ENCODE results near the gene OSER1. TPM values are rescaled to one million over a fixed set of nuclear protein-coding genes. Genes with fewer than 3 reads are reported as not detected.

The OSER1 gene
- total RNA-seq, 5 donors from 2014 or later (not counting 1 experiment from before 2014, with no cell fraction given), result 28.7 to 96.7 (median 35.4) TPM

DNA sequence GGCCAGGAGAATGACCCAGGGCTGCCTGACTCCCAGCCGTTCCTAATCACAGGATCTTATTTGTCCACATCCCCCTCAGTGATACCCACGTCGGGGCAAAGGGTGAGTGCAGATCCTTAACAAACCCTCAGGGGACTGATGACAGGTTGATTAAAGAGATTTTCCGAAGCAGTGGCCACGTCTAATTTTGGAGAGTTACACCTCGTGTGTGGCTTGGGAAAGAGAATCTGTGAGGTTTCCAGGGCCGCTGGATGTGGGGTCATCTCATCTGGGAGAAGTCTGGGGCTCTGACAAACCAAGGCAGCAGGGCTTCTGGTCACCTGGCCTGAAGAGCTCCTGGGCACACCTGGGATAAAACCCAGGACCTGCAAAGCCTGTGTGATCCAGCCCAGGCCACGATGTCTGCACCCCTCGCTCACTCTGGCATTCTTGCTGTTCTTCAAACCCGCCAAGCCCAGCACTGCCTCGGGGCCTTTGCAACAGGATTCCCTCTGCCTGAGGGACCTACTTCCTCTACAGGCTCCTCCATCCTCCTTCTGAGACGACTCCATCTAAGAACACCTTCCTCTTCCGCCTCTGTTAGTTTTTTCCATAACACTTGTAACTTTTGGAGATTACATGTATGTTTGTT lies 28.3 kb downstream of the OSER1 start:
- ChIA-PET CTCF (no interaction called here), POLR2A (interaction anchor here in 1 of 2 donors (0.6 kb wide), 1 partner anchor 319 kb away, joined by 3 read pairs; no protein-coding TSS in a partner anchor)
- Mint-ChIP-seq H3K4me1 (peaks cover 5 to 8% (median 6%) of the 10 kb centered on the region in 3 donors), H3K27ac (no peak overlapping the region), H3K9me3 (no peaks in the 10 kb centered on the region), H3K4me3 (no peak overlapping the region), H3K27me3 (peaks cover 50 to 55% of the 10 kb centered on the region in 2 donors), H3K36me3 (no peaks in the 10 kb centered on the region)
- Histone ChIP-seq H3K4me3 (ENCODE audit: control insufficient read depth in 1 of 2, extremely low read depth in 1 of 2, low read length in 1 of 2) (no peak overlapping the region), H3K9me3 (no peaks in the 10 kb centered on the region), H3K27me3 (replicated peaks in 1 of 2; ENCODE audit: control insufficient read depth in 2 of 2, extremely low read depth in 1 of 2, insufficient read depth in 2 of 2, low read length in 1 of 2) (peaks cover 13 to 60% of the 10 kb centered on the region in 2 experiments), H3K4me1 (ENCODE audit: control insufficient read depth in 1 of 2, extremely low read depth in 1 of 2, insufficient read depth in 2 of 2, low read length in 2 of 2) (peaks cover 0 to 9% of the 10 kb centered on the region in 2 experiments), H3K36me3 (ENCODE audit: control insufficient read depth in 2 of 2, extremely low read depth in 1 of 2, insufficient read depth in 1 of 2, low read length in 1 of 2) (no peaks in the 10 kb centered on the region), H3K27ac (ENCODE audit: low read length) (no peak overlapping the region)
- 58% methylated on average over 8 of the region's 13 CpGs for WGBS (ENCODE audit: insufficient coverage)
- ATAC-seq (replicated peaks in 1 of 4) (no peak), DNase-seq (no peak)

DNA sequence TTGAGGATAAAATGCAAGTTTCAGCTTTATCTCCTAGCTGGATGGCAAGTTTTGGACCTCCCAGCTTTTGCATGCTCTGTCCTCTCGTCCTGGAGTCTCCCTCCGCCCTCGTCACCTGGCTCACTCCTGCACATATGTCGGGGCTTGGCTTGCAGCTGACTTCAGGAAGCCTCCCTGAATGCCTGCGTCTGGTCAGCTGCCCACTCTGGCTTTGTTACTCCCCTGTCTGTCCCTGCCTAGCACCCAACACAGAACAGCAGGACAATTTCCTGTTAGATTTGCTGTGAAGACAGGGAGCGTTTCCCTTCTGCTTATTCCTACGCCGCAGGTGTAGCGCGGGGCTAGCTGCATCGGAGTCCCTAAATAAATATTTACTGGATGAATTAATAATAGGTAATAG lies 29.0 kb downstream of the OSER1 start:
- Histone ChIP-seq H3K4me3 (ENCODE audit: control insufficient read depth in 1 of 2, extremely low read depth in 1 of 2, low read length in 1 of 2) (no peak overlapping the region), H3K4me1 (ENCODE audit: control insufficient read depth in 1 of 2, extremely low read depth in 1 of 2, insufficient read depth in 2 of 2, low read length in 2 of 2) (peaks cover 0 to 3% of the 10 kb centered on the region in 2 experiments), H3K36me3 (ENCODE audit: control insufficient read depth in 2 of 2, extremely low read depth in 1 of 2, insufficient read depth in 1 of 2, low read length in 1 of 2) (no peaks in the 10 kb centered on the region), H3K27ac (ENCODE audit: low read length) (no peak overlapping the region), H3K27me3 (replicated peaks in 1 of 2; ENCODE audit: control insufficient read depth in 2 of 2, extremely low read depth in 1 of 2, insufficient read depth in 2 of 2, low read length in 1 of 2) (peaks cover 12 to 60% of the 10 kb centered on the region in 2 experiments), H3K9me3 (no peaks in the 10 kb centered on the region)
- 74% methylated on average over 5 of the region's 11 CpGs for WGBS (ENCODE audit: insufficient coverage)
- Mint-ChIP-seq H3K9me3 (no peaks in the 10 kb centered on the region), H3K27me3 (peaks cover 47 to 53% of the 10 kb centered on the region in 2 donors), H3K4me1 (peaks cover under 1 to 4% (median 3%) of the 10 kb centered on the region in 3 donors), H3K36me3 (no peaks in the 10 kb centered on the region), H3K27ac (no peak overlapping the region), H3K4me3 (no peak overlapping the region)
- POLR2A ChIA-PET, result no interaction called here
- no peak for DNase-seq
- CTCF ChIA-PET, result no interaction called here
- ATAC-seq (replicated peaks in 1 of 4), result no peak

DNA sequence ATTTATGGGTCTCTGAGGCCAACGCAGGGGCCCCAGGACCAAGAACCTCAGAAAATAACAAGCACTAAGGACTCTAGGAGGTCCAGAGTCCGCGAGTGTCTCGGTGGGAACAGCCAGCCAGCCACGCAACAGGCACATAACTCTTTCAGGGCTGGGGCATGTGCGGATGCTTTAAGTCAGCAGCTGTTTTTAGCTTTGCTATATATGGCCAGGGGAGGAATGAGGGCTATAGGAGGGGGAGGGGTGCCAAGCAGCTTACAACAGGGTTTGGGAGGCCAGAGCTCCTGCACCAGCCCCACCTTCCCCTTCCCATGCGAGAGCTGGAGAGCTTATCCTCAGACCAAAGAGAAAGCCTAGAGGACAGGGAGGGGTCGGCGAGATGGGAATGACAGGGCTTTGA lies 29.8 kb downstream of the OSER1 start:
- ATAC-seq (replicated peaks in 1 of 4) (no peak), DNase-seq (no peak)
- H3K9me3 ChIP-seq, result no peaks in the 10 kb centered on the region
- H3K27me3 Mint-ChIP-seq, result peaks cover 44 to 48% of the 10 kb centered on the region in 2 donors
- H3K4me3 ChIP-seq (ENCODE audit: control insufficient read depth in 1 of 2, extremely low read depth in 1 of 2, low read length in 1 of 2), result no peak overlapping the region
- 8% methylated on average over 3 of the region's 9 CpGs for WGBS (ENCODE audit: insufficient coverage)
- H3K9me3 Mint-ChIP-seq, result no peaks in the 10 kb centered on the region
- ChIA-PET POLR2A (no interaction called here), CTCF (interaction anchor here in 1 of 2 donors (0.6 kb wide), 1 partner anchor 9 kb away, joined by 3 read pairs; no protein-coding TSS in a partner anchor)
- no peak overlapping the region for H3K27ac ChIP-seq (ENCODE audit: low read length)
- no peaks in the 10 kb centered on the region for H3K36me3 Mint-ChIP-seq
- H3K4me1 ChIP-seq (ENCODE audit: control insufficient read depth in 1 of 2, extremely low read depth in 1 of 2, insufficient read depth in 2 of 2, low read length in 2 of 2), result no peaks in the 10 kb centered on the region
- H3K27ac Mint-ChIP-seq, result no peak overlapping the region
- H3K36me3 ChIP-seq (ENCODE audit: control insufficient read depth in 2 of 2, extremely low read depth in 1 of 2, insufficient read depth in 1 of 2, low read length in 1 of 2), result no peaks in the 10 kb centered on the region
- no peak overlapping the region for H3K4me3 Mint-ChIP-seq
- H3K4me1 Mint-ChIP-seq, result no peaks in the 10 kb centered on the region
- H3K27me3 ChIP-seq (replicated peaks in 1 of 2; ENCODE audit: control insufficient read depth in 2 of 2, extremely low read depth in 1 of 2, insufficient read depth in 2 of 2, low read length in 1 of 2), result peaks cover 12 to 57% of the 10 kb centered on the region in 2 experiments

DNA sequence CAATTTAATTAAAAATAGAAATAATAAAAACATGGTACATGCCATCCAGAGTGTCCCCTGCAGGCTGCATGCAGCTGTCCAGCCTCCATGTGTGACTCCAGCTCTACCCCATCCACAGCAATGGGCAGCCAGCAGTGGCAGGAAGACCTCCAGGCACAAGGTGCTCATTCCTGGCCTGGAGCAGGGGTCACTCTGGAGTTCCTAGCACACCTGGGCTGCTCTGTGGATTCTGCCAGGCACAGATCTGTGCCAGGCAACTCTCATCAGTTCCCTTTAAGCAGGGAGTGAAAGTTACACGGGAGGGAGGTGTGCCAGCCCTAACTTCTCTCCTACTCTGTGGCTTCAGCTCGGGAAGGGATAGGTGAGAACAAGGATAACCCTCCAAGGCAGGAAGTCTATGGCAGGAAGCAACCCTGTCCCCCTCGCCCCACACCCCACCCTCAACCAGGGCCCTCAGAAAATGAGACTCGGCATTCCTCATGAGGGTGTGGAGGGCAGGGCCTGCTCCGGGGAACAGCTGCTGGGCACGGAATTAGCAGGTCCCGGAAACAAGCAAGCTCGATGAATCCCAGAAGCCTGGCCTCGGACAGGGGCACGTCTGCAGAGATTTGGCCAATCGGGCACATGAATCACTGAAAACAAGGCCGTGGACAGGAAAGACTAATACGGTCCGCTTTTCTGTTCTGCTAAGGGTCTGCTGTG lies 33.6 kb downstream of the OSER1 start:
- Histone ChIP-seq H3K9me3 (no peaks in the 10 kb centered on the region), H3K27me3 (replicated peaks in 1 of 2; ENCODE audit: control insufficient read depth in 2 of 2, extremely low read depth in 1 of 2, insufficient read depth in 2 of 2, low read length in 1 of 2) (peaks cover 9 to 48% of the 10 kb centered on the region in 2 experiments), H3K4me1 (ENCODE audit: control insufficient read depth in 1 of 2, extremely low read depth in 1 of 2, insufficient read depth in 2 of 2, low read length in 2 of 2) (no peaks in the 10 kb centered on the region), H3K27ac (ENCODE audit: low read length) (no peak overlapping the region), H3K4me3 (ENCODE audit: control insufficient read depth in 1 of 2, extremely low read depth in 1 of 2, low read length in 1 of 2) (no peak overlapping the region), H3K36me3 (ENCODE audit: control insufficient read depth in 2 of 2, extremely low read depth in 1 of 2, insufficient read depth in 1 of 2, low read length in 1 of 2) (no peaks in the 10 kb centered on the region)
- no peak overlapping the region for H3K4me3 Mint-ChIP-seq
- H3K9me3 Mint-ChIP-seq, result no peaks in the 10 kb centered on the region
- 78% methylated on average over 10 of the region's 14 CpGs for WGBS (ENCODE audit: insufficient coverage)
- DNase-seq, result no peak
- H3K36me3 Mint-ChIP-seq, result no peaks in the 10 kb centered on the region
- ChIA-PET CTCF (no interaction called here), POLR2A (no interaction called here)
- no peak overlapping the region for H3K27ac Mint-ChIP-seq
- H3K27me3 Mint-ChIP-seq, result peaks cover 34 to 45% of the 10 kb centered on the region in 2 donors
- ATAC-seq (replicated peaks in 1 of 4), result no peak
- H3K4me1 Mint-ChIP-seq, result no peaks in the 10 kb centered on the region

DNA sequence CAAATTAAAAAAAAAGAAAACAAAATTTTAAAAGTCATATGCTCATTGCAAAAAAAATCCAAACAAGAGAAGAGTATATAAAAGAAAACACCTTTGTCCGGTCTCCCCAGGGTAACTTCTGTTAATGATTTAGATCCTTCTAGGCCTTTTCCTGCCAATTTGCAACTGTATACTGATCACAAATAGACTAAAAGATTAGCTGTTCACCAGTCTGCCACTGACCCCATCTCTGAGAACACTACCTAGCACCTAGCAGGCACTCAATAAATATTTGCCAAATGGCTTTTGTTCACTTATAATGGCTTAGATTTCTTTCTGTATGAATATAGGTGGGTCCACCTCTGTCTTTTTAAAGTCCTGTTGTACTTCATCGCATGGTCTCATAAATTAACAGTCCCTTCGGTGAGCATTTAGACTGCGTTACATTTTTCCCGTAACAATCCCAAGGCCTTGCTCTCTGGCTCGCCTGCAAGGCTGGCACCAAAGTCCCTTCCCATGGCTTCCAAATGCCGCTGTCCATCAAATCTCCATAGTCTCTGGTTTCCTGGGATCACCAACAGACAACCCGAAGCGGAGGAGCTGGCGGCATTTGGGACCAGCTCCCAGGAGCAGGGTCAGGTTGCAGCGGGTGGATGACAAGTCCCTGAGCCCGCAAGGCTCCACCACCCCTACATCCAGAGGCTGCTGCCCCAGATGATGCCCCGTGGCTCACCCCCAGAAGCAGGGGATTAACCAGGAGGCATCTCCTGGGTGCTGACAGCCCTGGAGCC lies 35.4 kb downstream of the OSER1 start:
- Mint-ChIP-seq H3K4me3 (no peak overlapping the region), H3K27ac (no peak overlapping the region), H3K36me3 (no peaks in the 10 kb centered on the region), H3K27me3 (peaks cover 34 to 45% of the 10 kb centered on the region in 2 donors), H3K4me1 (no peaks in the 10 kb centered on the region), H3K9me3 (no peaks in the 10 kb centered on the region)
- Histone ChIP-seq H3K4me1 (ENCODE audit: control insufficient read depth in 1 of 2, extremely low read depth in 1 of 2, insufficient read depth in 2 of 2, low read length in 2 of 2) (no peaks in the 10 kb centered on the region), H3K9me3 (no peaks in the 10 kb centered on the region), H3K27me3 (replicated peaks in 1 of 2; ENCODE audit: control insufficient read depth in 2 of 2, extremely low read depth in 1 of 2, insufficient read depth in 2 of 2, low read length in 1 of 2) (peaks cover 13 to 45% of the 10 kb centered on the region in 2 experiments), H3K27ac (ENCODE audit: low read length) (no peak overlapping the region), H3K36me3 (ENCODE audit: control insufficient read depth in 2 of 2, extremely low read depth in 1 of 2, insufficient read depth in 1 of 2, low read length in 1 of 2) (no peaks in the 10 kb centered on the region), H3K4me3 (ENCODE audit: control insufficient read depth in 1 of 2, extremely low read depth in 1 of 2, low read length in 1 of 2) (no peak overlapping the region)
- WGBS (ENCODE audit: insufficient coverage), result 87% methylated on average over 9 of the region's 13 CpGs
- ATAC-seq (replicated peaks in 1 of 4) (no peak), DNase-seq (no peak)
- CTCF ChIA-PET, result no interaction called here
- POLR2A ChIA-PET, result no interaction called here

DNA sequence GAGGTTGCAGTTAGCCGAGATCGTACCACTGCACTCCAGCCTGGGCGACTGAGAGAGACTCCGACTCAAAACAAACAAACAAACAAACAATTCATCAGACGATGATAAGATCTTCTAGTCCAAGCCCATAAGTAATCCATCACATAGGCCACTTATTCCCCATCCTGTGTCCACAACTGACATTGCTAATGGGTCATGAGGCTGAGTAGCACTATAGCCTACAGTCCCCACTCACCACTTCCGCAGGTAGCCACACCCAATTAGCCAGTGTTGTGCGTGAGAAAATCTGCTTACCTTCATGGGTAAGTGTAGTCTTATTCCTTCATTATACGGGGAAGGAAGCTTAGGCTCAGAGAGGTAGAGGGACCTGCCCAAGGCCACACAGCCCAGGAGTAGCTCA lies 36.7 kb downstream of the OSER1 start:
- Mint-ChIP-seq H3K36me3 (no peaks in the 10 kb centered on the region), H3K9me3 (peaks cover 0 to 2% (median under 1%) of the 10 kb centered on the region in 3 donors), H3K4me3 (no peak overlapping the region), H3K27ac (no peak overlapping the region), H3K4me1 (no peaks in the 10 kb centered on the region), H3K27me3 (peaks cover 42 to 51% of the 10 kb centered on the region in 2 donors)
- CTCF ChIA-PET, result no interaction called here
- no peaks in the 10 kb centered on the region for H3K9me3 ChIP-seq
- ATAC-seq (replicated peaks in 1 of 4) (no peak), DNase-seq (no peak)
- POLR2A ChIA-PET, result no interaction called here
- no peak overlapping the region for H3K4me3 ChIP-seq (ENCODE audit: control insufficient read depth in 1 of 2, extremely low read depth in 1 of 2, low read length in 1 of 2)
- peaks cover 19 to 39% of the 10 kb centered on the region in 2 experiments for H3K27me3 ChIP-seq (replicated peaks in 1 of 2; ENCODE audit: control insufficient read depth in 2 of 2, extremely low read depth in 1 of 2, insufficient read depth in 2 of 2, low read length in 1 of 2)
- WGBS (ENCODE audit: insufficient coverage), result 91% methylated on average over 5 of the region's 8 CpGs
- H3K36me3 ChIP-seq (ENCODE audit: control insufficient read depth in 2 of 2, extremely low read depth in 1 of 2, insufficient read depth in 1 of 2, low read length in 1 of 2), result no peaks in the 10 kb centered on the region
- H3K4me1 ChIP-seq (ENCODE audit: control insufficient read depth in 1 of 2, extremely low read depth in 1 of 2, insufficient read depth in 2 of 2, low read length in 2 of 2), result no peaks in the 10 kb centered on the region
- H3K27ac ChIP-seq (ENCODE audit: low read length), result no peak overlapping the region

Measured in T-cell (primary cell).